ENCODE data around the gene ATP8A2. TPM values are rescaled to one million over a fixed set of nuclear protein-coding genes. Genes with fewer than 3 reads are reported as not detected.

ATP8A2 gene
- total RNA-seq, 1 experiment from 2014 or later, result not detected

- intact Hi-C loops (cut with micrococcal nuclease; ENCODE audit: unreplicated experiment) (no loop called here), in situ Hi-C loops (cut with HindIII; ENCODE audit: low pct_unique_long_range_greater_than_20kb, low sequenced_read_pairs) (no loop called here)
- BruUV-seq (replicated peaks), result no TSS peak
- H3K27ac ChIP-seq (ENCODE audit: low read length), result no peak overlapping the region
- H3K9me3 ChIP-seq (ENCODE audit: control insufficient read depth, insufficient read depth, low read depth, low read length), result no peaks in the 10 kb centered on the region
- ATAC-seq (no peak), DNase-seq (ENCODE audit: low read depth, low spot score) (no peak)
- H3K36me3 ChIP-seq (ENCODE audit: control insufficient read depth, insufficient read depth, low read length), result no peaks in the 10 kb centered on the region
- no peaks in the 10 kb centered on the region for H3K27me3 ChIP-seq (ENCODE audit: control insufficient read depth, insufficient read depth, low read length)
- H3K4me1 ChIP-seq (ENCODE audit: control insufficient read depth, insufficient read depth, low read length), result no peaks in the 10 kb centered on the region
- ChIA-PET CTCF (no interaction called here), POLR2A (no interaction called here)
- H3K4me3 ChIP-seq (ENCODE audit: low read depth in 2 of 2, low read length in 2 of 2), result no peak overlapping the region
- TF ChIP-seq REST (IDR thresholded peaks at IDR 0.05; ENCODE audit: insufficient read depth in 1 of 2, low read depth in 2 of 2, low read length in 1 of 2) (no peak), CTCF (IDR thresholded peaks at IDR 0.05) (no peak), TCF7L2 (IDR thresholded peaks at IDR 0.05; ENCODE audit: low read depth, low read length) (no peak), SIN3A (IDR thresholded peaks at IDR 0.05; ENCODE audit: borderline replicate concordance, insufficient read depth, low read depth, low read length) (no peak), POLR2AphosphoS5 (IDR thresholded peaks at IDR 0.05; ENCODE audit: low read depth, low read length) (no peak)
These were observed 312.0 kb downstream of the ATP8A2 start for GRCh38 chr13:25683662-25684370.

- no peak for TF ChIP-seq REST (IDR thresholded peaks at IDR 0.05; ENCODE audit: insufficient read depth in 1 of 2, low read depth in 2 of 2, low read length in 1 of 2)
- TF ChIP-seq CTCF (IDR thresholded peaks at IDR 0.05), result no peak
- no peak for TF ChIP-seq TCF7L2 (IDR thresholded peaks at IDR 0.05; ENCODE audit: low read depth, low read length)
- TF ChIP-seq POLR2AphosphoS5 (IDR thresholded peaks at IDR 0.05; ENCODE audit: low read depth, low read length), result no peak
- no peak for TF ChIP-seq SIN3A (IDR thresholded peaks at IDR 0.05; ENCODE audit: borderline replicate concordance, insufficient read depth, low read depth, low read length)
- POLR2A ChIA-PET, result no interaction called here
These were observed 312.7 kb downstream of the ATP8A2 start for GRCh38 chr13:25684491-25684890.

More at GRCh38 chr13:25684491-25684890, 312.7 kb downstream of the ATP8A2 start:
- H3K27me3 ChIP-seq (ENCODE audit: control insufficient read depth, insufficient read depth, low read length), result no peaks in the 10 kb centered on the region
- DNase-seq (ENCODE audit: low read depth, low spot score) (no peak), ATAC-seq (no peak)
- H3K4me3 ChIP-seq (ENCODE audit: low read depth in 2 of 2, low read length in 2 of 2), result no peak overlapping the region
- no TSS peak for BruUV-seq (replicated peaks)
- H3K4me1 ChIP-seq (ENCODE audit: control insufficient read depth, insufficient read depth, low read length), result no peaks in the 10 kb centered on the region
- in situ Hi-C loops (cut with HindIII; ENCODE audit: low pct_unique_long_range_greater_than_20kb, low sequenced_read_pairs) (no loop called here), intact Hi-C loops (cut with micrococcal nuclease; ENCODE audit: unreplicated experiment) (no loop called here)
- CTCF ChIA-PET, result no interaction called here
- no peaks in the 10 kb centered on the region for H3K9me3 ChIP-seq (ENCODE audit: control insufficient read depth, insufficient read depth, low read depth, low read length)
- no peaks in the 10 kb centered on the region for H3K36me3 ChIP-seq (ENCODE audit: control insufficient read depth, insufficient read depth, low read length)
- no peak overlapping the region for H3K27ac ChIP-seq (ENCODE audit: low read length)

Measured in Panc1 (cell line).